Astrocyte (in vitro differentiated cells and primary cell): ENCODE measurements around the gene EBLN2. TPM values are rescaled to one million over a fixed set of nuclear protein-coding genes. Genes with fewer than 3 reads are reported as not detected.
A peak's percentile ranks its signal among the peaks of the same experiment; 100 is the strongest.

ENCODE experiments used
- DNase-seq: peaks from one replicate; pipeline ENCODE4 v3.0.0-alpha.2; 2010; ENCODE audit warnings: low read depth
- FAIRE-seq: peaks from 2 replicates; lab custom pipeline; 2011; peaks lifted over from hg19 to GRCh38; lab: Jason Lieb, UNC
- H2AFZ ChIP-seq: 2 replicates; pipeline ENCODE4 v1.6.0; 2012; ENCODE audit warnings: low read depth, low read length, inconsistent platforms
- H3K27ac ChIP-seq: 2 replicates; pipeline ENCODE4 v1.5.1; 2011; ENCODE audit warnings: low read depth, low read length, inconsistent platforms
- H3K27me3 ChIP-seq: 2 replicates; pipeline ENCODE4 v1.6.0; 2011; ENCODE audit warnings: low read length, inconsistent platforms; ENCODE audit not compliant: insufficient read depth
- H3K36me3 ChIP-seq: 2 replicates; pipeline ENCODE4 v1.5.1; 2011; ENCODE audit warnings: low read length, inconsistent platforms; ENCODE audit not compliant: insufficient read depth
- H3K4me1 ChIP-seq: 2 replicates; pipeline ENCODE4 v1.5.1; 2011; ENCODE audit warnings: low read length, inconsistent platforms; ENCODE audit not compliant: insufficient read depth
- H3K4me2 ChIP-seq: 2 replicates; pipeline ENCODE4 v1.6.0; 2012; ENCODE audit warnings: low read length, inconsistent platforms
- H3K4me3 ChIP-seq: 2 replicates; pipeline ENCODE4 v1.5.1; 2011; ENCODE audit warnings: low read depth, mild to moderate bottlenecking, low read length, inconsistent platforms; ENCODE audit not compliant: insufficient read depth
- H3K79me2 ChIP-seq: 2 replicates; pipeline ENCODE4 v1.6.0; 2012; ENCODE audit warnings: mild to moderate bottlenecking, low read length, inconsistent platforms; ENCODE audit not compliant: insufficient read depth
- H3K9ac ChIP-seq: 2 replicates; pipeline ENCODE4 v1.6.0; 2012; ENCODE audit warnings: mild to moderate bottlenecking, low read length, inconsistent platforms
- H3K9me3 ChIP-seq: 2 replicates; pipeline ENCODE4 v1.5.1; 2012; ENCODE audit warnings: low read depth, mild to moderate bottlenecking, low read length, inconsistent platforms; ENCODE audit not compliant: insufficient read depth
- H4K20me1 ChIP-seq: 2 replicates; pipeline ENCODE4 v1.6.0; 2012; ENCODE audit warnings: low read length, inconsistent platforms; ENCODE audit not compliant: insufficient read depth
- H3K27ac Mint-ChIP-seq: one replicate; pipeline ENCODE4 v1.8.0; 2021; ENCODE audit warnings: mild to moderate bottlenecking, mixed read lengths; ENCODE audit not compliant: unreplicated experiment
- H3K27me3 Mint-ChIP-seq: one replicate; pipeline ENCODE4 v1.8.0; 2021; ENCODE audit warnings: low read depth, mixed read lengths; ENCODE audit not compliant: unreplicated experiment
- H3K36me3 Mint-ChIP-seq: one replicate; pipeline ENCODE4 v1.8.0; 2021; ENCODE audit warnings: low read depth, mixed read lengths; ENCODE audit not compliant: unreplicated experiment
- H3K4me1 Mint-ChIP-seq: one replicate; pipeline ENCODE4 v1.8.0; 2021; ENCODE audit warnings: low read depth, mixed read lengths; ENCODE audit not compliant: unreplicated experiment
- H3K4me3 Mint-ChIP-seq: one replicate; pipeline ENCODE4 v1.8.0; 2021; ENCODE audit warnings: mild to moderate bottlenecking, moderate library complexity, mixed read lengths; ENCODE audit not compliant: unreplicated experiment
- H3K9me3 Mint-ChIP-seq: one replicate; pipeline ENCODE4 v1.8.0; 2021; ENCODE audit warnings: mild to moderate bottlenecking, mixed read lengths; ENCODE audit not compliant: unreplicated experiment
- CTCF ChIP-seq: IDR thresholded peaks from 2 replicates; pipeline ENCODE4 v1.5.1; 2011; ENCODE audit warnings: low read depth, mild to moderate bottlenecking, inconsistent platforms, low read length, moderate library complexity; ENCODE audit not compliant: insufficient read depth
- EZH2 ChIP-seq: IDR thresholded peaks from 2 replicates; pipeline ENCODE4 v1.6.1; 2012; ENCODE audit warnings: mild to moderate bottlenecking, low read length, inconsistent platforms; ENCODE audit not compliant: insufficient read depth
- total RNA-seq: library from RNA; stranded (reverse); gene quantifications from 2 replicates; pipeline ENCODE4 v1.2.1, GENCODE V29; 2021

Gene EBLN2
- total RNA-seq, 1 donor from 2014 or later, result 3.1 TPM

- Histone ChIP-seq H3K4me3 (no peak overlapping the region), H3K27ac (no peak overlapping the region), H3K4me2 (no peak overlapping the region), H3K9ac (no peak overlapping the region), H4K20me1 (no peaks in the 10 kb centered on the region), H2AFZ (no peak overlapping the region), H3K9me3 (no peaks in the 10 kb centered on the region), H3K27me3 (no peaks in the 10 kb centered on the region), H3K4me1 (no peaks in the 10 kb centered on the region), H3K36me3 (no peaks in the 10 kb centered on the region), H3K79me2 (no peaks in the 10 kb centered on the region)
- peaks cover 18% of the 10 kb centered on the region for H3K27me3 Mint-ChIP-seq
- no peak overlapping the region for H3K4me3 Mint-ChIP-seq
- TF ChIP-seq CTCF (no peak), EZH2 (no peak)
- H3K9me3 Mint-ChIP-seq, result no peaks in the 10 kb centered on the region
- no peak overlapping the region for H3K27ac Mint-ChIP-seq
- H3K36me3 Mint-ChIP-seq, result no peaks in the 10 kb centered on the region
- DNase-seq, result no peak
- FAIRE-seq, result peak; percentile 100
- H3K4me1 Mint-ChIP-seq, result no peaks in the 10 kb centered on the region
These were observed 49.1 kb downstream of the EBLN2 start for GRCh38 chr3:73110530-73110929.

Other genes with a start within 250 kb of the EBLN2 start
- 28.0 and 28.4 TPM in 2 replicates for gene SHQ1, start 213.2 kb upstream of the EBLN2 start, total RNA-seq
- gene GXYLT2, start 173.6 kb upstream of the EBLN2 start, total RNA-seq, result 62.6 and 92.0 TPM in 2 replicates
- gene PPP4R2, start 64.8 kb upstream of the EBLN2 start, total RNA-seq, result 98.5 and 99.3 TPM in 2 replicates